NCI-H2029 treated with DMSO at 0.1 percent for 48 hours (cell line): ENCODE results near the gene AFG1L.
"Not testable (repeated sequence)": the region's sequence is repeated elsewhere in the genome, so short reads cannot be mapped to it uniquely, and the experiment has no call there.

Experiments used
- DNase-seq: peaks from one replicate; lab custom pipeline; 2025; lab: John Stamatoyannopoulos, UW

AFG1L gene

DNA sequence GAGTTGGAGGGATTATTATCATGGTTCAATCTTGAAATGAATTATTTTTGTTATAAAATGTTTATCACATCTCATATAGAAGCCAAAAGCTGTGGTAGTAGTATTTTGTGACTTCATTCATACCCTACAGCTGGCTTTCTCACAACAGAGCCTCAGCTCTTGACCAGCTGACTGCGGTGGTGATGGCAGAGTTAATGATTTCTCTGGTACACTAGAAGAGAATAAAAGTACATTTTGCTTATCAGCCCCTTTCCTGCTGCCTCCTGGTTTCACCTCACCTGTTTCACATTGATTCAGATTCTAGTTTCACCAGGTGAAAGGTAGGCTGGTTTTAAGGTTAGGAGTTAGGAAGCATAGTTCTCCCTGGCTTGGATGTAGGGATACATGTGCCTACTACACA is 55.7 kb downstream of the AFG1L start:
- DNase-seq, result no peak

DNA sequence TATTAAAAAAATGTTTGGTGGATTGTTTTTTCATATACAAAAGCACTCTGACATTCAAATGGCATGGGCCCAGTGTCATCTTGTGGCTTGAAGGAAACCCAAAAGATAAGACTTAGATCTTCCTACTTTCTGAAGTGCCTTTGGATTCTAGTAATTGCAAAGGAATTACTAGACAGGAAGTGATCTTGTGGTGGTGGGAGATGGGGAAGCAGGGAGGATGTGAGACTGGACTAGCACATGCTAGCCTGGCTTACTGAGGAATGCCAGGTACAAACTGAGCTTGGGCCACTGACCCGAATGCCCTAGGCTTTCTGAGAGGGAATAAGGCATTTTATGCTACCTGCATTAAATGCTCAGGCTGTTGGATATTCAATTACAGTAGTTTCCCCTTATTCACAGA is 59.0 kb downstream of the AFG1L start:
- DNase-seq, result no peak

DNA sequence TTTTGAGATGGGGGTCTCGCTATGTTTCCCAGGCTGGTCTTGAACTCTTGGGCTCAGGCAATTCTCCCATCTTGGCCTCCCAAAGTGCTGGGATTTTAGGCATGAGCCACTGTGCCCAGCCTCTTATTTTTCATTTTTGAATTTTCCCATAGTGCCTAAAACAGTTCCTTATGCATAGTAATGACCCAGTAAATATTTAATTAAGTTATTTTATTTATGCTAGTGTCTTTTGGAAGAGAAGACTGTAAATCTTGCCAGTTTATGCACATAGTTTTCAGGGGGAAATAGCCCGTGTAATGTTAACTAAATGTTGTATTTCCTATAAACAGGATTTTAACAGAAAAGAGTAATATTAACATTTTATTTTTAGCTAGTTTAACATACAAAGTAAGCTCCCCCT is 60.3 kb downstream of the AFG1L start:
- DNase-seq, result no peak

DNA sequence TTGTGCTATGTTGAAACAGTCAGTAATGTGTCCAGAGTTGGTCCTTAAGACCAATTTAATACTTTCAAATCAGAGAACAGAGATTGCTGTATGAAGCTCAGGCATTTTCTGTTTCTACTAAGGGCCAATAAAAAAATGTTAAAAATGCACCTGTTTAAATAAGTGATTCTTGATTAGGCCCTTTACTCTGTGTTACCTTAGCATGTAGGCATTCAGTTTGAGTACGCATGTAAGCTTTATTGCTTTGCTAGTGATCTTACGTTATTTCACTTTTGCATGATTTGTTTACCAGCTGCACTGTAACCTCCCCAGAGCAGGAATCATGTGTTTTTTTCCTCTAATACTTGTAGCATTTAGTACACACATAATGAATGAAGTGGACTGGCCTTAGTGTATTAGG is 61.0 kb downstream of the AFG1L start:
- DNase-seq, result no peak

DNA sequence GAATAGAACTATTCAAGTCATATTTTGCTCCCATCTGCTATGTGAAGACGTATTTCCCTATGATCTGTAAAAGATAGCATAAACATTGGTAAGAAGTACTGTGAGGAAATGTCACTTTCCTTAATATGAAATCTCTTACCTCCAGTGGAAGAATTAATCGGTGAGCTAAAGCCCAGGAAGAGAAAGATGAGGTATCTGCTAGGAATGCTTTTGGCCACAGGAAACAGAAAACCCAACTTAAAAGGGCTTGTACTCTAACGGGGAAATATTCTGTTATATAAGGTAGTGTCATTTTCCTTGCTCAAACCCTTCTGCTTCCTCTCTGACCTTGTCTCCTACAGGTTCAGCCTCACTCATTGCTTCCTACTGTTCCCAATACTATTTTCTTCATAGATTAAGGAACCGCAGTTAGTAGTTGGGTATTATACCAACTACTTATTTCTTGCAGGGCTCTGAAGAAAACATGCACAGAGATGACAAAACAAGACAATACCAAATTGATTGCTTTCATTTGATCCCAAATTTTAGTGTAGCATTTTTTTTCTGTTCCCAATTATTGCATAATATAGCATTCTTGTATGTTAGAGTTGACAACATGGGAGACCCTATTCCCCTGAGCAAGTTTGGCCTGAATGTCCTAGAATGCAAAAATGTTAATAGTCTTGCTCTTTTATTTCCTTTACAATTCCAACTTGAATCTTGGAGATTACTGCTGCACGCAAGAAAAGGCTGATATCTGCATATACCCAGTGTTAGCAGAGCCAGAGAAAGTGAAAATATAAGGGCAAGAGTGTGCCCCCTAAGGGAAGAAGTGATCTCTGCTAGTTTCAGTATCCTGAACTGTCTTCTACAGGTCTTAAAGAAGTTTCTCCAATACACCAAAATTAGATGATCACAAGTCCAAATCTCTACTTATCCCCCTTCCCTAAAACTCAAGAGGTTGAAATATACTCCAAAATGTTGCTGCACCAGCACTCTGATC is 65.3 kb downstream of the AFG1L start:
- no peak for DNase-seq

DNA sequence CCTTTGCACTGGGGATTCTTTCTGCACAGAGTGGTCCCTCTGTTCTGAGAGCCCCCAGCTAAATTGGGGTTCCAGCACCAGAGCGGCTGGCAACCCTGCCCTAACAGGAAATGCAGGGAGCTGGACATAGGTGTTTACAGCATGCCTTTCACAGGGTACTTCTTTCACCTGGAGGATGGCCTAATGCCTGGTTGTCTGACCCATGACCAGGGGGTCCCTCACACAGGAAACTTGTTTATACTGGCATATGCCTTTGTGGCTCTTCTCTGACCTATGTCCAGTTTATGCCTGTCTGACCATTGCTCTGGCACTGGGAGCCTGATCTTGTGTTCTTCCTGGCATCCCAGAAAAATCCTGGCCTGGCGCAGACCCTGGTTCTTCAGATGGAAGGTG is 66.1 kb downstream of the AFG1L start:
- DNase-seq, result no peak

GRCh38 chr6:108361312-108361932 is 66.6 kb downstream of the AFG1L start:
- DNase-seq, result no peak

- DNase-seq, result no peak
Observed at GRCh38 chr6:108362455-108362854, 67.6 kb downstream of the AFG1L start.

- no peak for DNase-seq
Observed at GRCh38 chr6:108363113-108363512, 68.3 kb downstream of the AFG1L start.

DNA sequence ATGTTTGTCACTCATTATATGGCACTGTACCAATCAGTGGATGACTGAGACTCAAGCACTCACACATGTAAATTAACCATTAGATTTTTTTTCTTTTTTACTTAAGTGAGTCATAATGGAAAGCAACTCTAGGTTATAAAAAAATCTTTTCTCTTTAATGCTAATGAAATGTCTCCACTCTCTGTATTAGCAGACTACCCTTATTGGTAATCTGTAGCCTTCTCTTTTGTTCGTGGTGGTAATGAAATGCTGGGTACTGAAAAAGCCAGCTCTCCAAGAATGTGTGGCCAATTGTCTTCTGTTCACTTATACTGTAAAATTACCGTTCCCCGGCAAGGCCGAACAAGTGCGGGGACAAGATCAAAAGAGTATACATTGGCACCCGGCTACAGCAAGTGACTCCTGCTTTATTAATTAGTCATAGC is 69.0 kb downstream of the AFG1L start:
- DNase-seq, result no peak

- no peak for DNase-seq
Observed at GRCh38 chr6:108364470-108364869, 69.6 kb downstream of the AFG1L start.

DNA sequence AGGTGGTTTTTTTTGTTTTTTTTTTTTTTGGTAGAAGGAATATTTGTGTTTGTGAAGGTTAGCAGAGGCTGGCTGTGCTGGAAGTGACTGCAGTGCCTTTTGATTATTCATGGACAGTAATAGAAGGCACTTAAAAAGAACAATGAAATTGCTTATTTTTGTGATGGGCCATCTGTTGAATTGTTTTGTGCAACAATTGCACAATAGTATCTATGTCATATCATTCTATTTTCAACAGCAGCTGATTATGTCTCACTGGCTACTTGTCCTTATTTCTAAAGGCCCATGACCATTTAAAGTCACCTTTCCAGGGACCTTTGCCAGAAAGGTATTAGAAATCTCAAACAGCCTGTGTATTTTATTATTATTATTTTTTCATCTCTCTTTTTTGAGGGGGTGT is 70.6 kb downstream of the AFG1L start:
- DNase-seq, result no peak

GRCh38 chr6:108366236-108366635 is 71.4 kb downstream of the AFG1L start:
- DNase-seq, result no peak

- DNase-seq, result no peak
Observed at GRCh38 chr6:108368431-108369030, 73.7 kb downstream of the AFG1L start.

DNA sequence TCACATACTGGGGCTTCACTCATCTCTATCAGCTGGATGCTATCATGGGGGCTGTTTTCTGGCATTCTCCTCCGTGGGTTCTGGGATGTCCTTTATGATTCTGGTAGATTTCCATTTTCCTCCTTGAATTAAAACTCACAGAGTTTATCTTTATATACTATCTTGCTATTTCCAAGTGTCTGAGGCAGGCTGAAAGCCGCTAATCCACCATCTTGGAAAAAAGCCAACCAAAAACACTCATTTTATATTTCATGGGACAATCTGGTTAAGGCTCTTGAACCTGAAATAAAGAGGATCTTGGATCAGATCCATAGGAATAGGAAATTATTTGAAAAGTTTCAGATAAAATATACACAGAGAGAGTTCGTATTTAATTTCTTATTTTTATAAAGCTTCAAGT is 86.0 kb downstream of the AFG1L start:
- no peak for DNase-seq

GRCh38 chr6:108383981-108384380 is 89.1 kb downstream of the AFG1L start:
- no peak for DNase-seq

DNA sequence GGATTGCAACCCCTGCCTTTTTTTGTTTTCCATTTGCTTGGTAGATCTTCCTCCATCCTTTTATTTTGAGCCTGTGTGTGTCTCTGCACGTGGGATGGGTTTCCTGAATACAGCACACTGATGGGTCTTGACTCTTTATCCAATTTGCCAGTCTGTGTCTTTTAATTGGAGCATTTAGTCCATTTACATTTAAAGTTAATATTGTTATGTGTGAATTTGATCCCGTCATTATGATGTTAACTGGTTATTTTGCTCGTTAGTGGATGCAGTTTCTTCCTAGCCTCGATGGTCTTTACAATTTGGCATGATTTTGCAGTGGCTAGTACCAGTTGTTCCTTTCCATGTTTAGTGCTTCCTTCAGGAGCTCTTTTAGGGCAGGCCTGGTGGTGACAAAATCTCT is 94.3 kb downstream of the AFG1L start:
- not testable (repeated sequence) for DNase-seq

GRCh38 chr6:108395297-108395696 is 100.4 kb downstream of the AFG1L start:
- DNase-seq, result no peak

DNA sequence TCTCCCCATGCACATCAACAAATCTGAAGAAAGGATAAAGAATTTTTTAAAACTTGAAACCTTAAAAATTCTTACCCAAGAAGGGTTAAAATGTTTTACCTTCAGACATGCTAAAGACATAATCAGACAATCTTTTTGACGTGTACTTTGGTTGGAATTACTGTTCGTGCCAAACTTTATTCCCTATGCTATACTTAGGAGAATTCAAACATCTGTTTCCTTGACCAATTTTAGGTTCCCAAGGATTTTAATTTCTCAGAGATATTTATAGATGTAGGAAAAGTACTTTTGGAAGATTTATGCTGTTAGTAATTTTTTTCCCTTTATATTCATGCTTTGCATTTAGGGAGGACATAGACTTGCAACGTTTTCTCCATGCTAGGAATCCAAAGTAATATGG is 108.4 kb downstream of the AFG1L start:
- DNase-seq, result no peak

GRCh38 chr6:108406943-108407342 is 112.1 kb downstream of the AFG1L start:
- DNase-seq, result no peak

- no peak for DNase-seq
Observed at GRCh38 chr6:108407904-108408827, 113.3 kb downstream of the AFG1L start.

GRCh38 chr6:108408861-108409260 is 114.0 kb downstream of the AFG1L start:
- DNase-seq, result no peak
